ENCODE data around the gene GPR183.

- TF ChIP-seq POLR2A (IDR thresholded peaks at IDR 0.05; ENCODE audit: low read depth, low read length) = no peak
- TF ChIP-seq TAF1 (IDR thresholded peaks at IDR 0.05; ENCODE audit: borderline replicate concordance, low read depth, low read length) = no peak
Measured at GRCh38 chr13:99266827-99267226, 40.4 kb downstream of the GPR183 start.

All from GM12892 (cell line).